Frontal cortex (tissue), 1 donor: ENCODE data around the gene SF3B4. TPM values are rescaled to one million over a fixed set of nuclear protein-coding genes. Genes with fewer than 3 reads are reported as not detected.

Experiments used
- total RNA-seq: library from RNA; depleted of rRNA; stranded (reverse); fragments of >200 nt; gene quantifications from one replicate; pipeline ENCODE4 v1.2.3, GENCODE V29; 2014

SF3B4 gene
- total RNA-seq, 1 donor from 2014 or later = 7.3 TPM

Other genes with a start within 250 kb of the SF3B4 start
- gene FCGR1A, start 145.1 kb downstream of the SF3B4 start, total RNA-seq = 3.3 TPM
- gene BOLA1, start 28.2 kb downstream of the SF3B4 start, total RNA-seq = 10.2 TPM
- 73.0 TPM for gene SV2A, start 10.0 kb downstream of the SF3B4 start, total RNA-seq
- 2.0 TPM for gene MTMR11, start 9.1 kb upstream of the SF3B4 start, total RNA-seq
- 4.9 TPM for gene OTUD7B, start 82.9 kb upstream of the SF3B4 start, total RNA-seq
- gene VPS45, start 140.0 kb upstream of the SF3B4 start, total RNA-seq = 70.1 TPM
- gene PLEKHO1, start 222.1 kb upstream of the SF3B4 start, total RNA-seq = 76.6 TPM